Mesothelial cell of epicardium (in vitro differentiated cells): Measurements from ENCODE around the gene ZMAT5. TPM values are rescaled to one million over a fixed set of nuclear protein-coding genes. Genes with fewer than 3 reads are reported as not detected.

ENCODE experiments used
- DNase-seq, 2 experiments: peaks; one replicate each; pipeline ENCODE4 v3.0.0; 2021; ENCODE audit warnings: low spot score in 2 of 2; ENCODE audit not compliant: unreplicated experiment in 2 of 2
- H3K27ac Mint-ChIP-seq: 2 replicates; pipeline ENCODE4 v1.8.0; 2021; ENCODE audit warnings: mixed read lengths
- H3K27me3 Mint-ChIP-seq: 2 replicates; pipeline ENCODE4 v1.8.0; 2021; ENCODE audit warnings: low read depth, mixed read lengths
- H3K36me3 Mint-ChIP-seq: 2 replicates; pipeline ENCODE4 v1.8.0; 2021; ENCODE audit warnings: mixed read lengths
- H3K4me1 Mint-ChIP-seq: 2 replicates; pipeline ENCODE4 v1.8.0; 2021; ENCODE audit warnings: mixed read lengths
- H3K4me3 Mint-ChIP-seq: 2 replicates; pipeline ENCODE4 v1.8.0; 2021; ENCODE audit warnings: mild to moderate bottlenecking, moderate library complexity, mixed read lengths
- H3K9me3 Mint-ChIP-seq: 2 replicates; pipeline ENCODE4 v1.8.0; 2021; ENCODE audit warnings: mixed read lengths
- total RNA-seq: library from RNA; stranded (reverse); gene quantifications from 3 replicates; pipeline ENCODE4 v1.2.1, GENCODE V29; 2021
- TF ChIP-seq, protein P1 (sequence below): fragments of 200-600 bp; sonication (generic); IDR thresholded peaks from one replicate; pipeline ENCODE4 v1.5.0; 2021; ENCODE audit warnings: antibody characterized with exemption; ENCODE audit not compliant: unreplicated experiment

The ZMAT5 gene
- total RNA-seq, 1 donor from 2014 or later = 17.1 TPM

GRCh38 chr22:29719899-29720645, 46.7 kb downstream of the ZMAT5 start, which contains the start of gene CABP7:
CABP7 (plus strand) TSS chr22:29720003; CDS start chr22:29720425, 422 bp downstream.
- no peaks in the 10 kb centered on the region for H3K4me1 Mint-ChIP-seq
- no peak for DNase-seq
- TF ChIP-seq, protein P1, sequence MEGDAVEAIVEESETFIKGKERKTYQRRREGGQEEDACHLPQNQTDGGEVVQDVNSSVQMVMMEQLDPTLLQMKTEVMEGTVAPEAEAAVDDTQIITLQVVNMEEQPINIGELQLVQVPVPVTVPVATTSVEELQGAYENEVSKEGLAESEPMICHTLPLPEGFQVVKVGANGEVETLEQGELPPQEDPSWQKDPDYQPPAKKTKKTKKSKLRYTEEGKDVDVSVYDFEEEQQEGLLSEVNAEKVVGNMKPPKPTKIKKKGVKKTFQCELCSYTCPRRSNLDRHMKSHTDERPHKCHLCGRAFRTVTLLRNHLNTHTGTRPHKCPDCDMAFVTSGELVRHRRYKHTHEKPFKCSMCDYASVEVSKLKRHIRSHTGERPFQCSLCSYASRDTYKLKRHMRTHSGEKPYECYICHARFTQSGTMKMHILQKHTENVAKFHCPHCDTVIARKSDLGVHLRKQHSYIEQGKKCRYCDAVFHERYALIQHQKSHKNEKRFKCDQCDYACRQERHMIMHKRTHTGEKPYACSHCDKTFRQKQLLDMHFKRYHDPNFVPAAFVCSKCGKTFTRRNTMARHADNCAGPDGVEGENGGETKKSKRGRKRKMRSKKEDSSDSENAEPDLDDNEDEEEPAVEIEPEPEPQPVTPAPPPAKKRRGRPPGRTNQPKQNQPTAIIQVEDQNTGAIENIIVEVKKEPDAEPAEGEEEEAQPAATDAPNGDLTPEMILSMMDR = no peak
- no peaks in the 10 kb centered on the region for H3K9me3 Mint-ChIP-seq
- H3K4me3 Mint-ChIP-seq = peak within 1 kb of the TSS; percentile 37
- no peak within 1 kb of the TSS for H3K27ac Mint-ChIP-seq
- H3K36me3 Mint-ChIP-seq = no peaks in the 10 kb centered on the region
- H3K27me3 Mint-ChIP-seq = peaks cover 86% of the 10 kb centered on the region

DNA sequence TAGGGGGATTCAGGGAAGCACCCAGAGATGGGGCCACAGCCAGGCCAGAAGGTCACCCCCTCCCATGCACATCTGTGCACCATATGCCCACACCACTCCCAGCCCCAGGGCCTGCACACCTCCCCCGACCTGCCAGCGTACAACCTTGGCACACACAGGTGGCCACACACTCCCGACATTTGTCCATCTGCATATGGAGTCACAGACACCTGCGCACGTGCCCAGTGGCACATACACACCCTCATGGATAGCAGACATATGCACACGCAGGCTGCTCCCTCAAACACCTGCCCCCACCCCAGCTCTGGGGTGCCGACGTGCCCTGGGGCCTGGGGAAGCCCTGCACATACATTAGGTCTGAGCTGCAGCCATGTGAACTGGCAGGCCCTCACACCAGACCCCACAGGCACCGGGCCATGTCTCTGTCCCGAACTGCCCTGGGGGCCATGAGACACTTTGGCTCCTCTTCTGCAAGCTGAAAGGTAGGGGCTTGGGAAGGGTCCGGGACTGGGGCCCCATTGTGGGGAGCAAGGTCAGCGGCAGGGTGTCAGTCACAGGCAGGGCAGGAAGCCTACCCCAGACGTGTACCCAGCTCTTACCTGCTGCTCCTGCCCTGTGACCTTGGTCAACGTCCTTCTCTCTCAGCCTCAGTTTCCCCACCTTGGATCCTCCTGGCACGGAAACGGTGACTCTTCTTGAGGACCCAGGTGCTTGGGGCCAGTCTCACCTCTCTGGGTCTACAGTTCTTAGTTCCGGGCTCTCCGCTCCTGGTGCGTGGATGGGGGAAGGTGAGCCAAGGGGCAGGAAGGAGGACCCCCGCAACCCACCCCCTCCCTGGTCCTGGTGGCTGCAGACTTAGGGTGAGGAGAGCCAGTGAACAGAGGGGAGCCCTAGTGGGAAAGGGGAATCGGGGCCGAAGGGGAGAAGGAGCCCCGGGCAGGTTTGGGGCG, 47.6 kb downstream of the ZMAT5 start:
- Mint-ChIP-seq H3K9me3 (no peaks in the 10 kb centered on the region), H3K27me3 (peaks cover 85% of the 10 kb centered on the region), H3K4me3 (peak overlapping the region; percentile 47), H3K36me3 (no peaks in the 10 kb centered on the region), H3K4me1 (no peaks in the 10 kb centered on the region), H3K27ac (no peak overlapping the region)
- TF ChIP-seq, protein P1 = no peak
- DNase-seq = no peak

- peaks cover 86% of the 10 kb centered on the region for H3K27me3 Mint-ChIP-seq
- TF ChIP-seq, protein P1 = no peak
- no peak overlapping the region for H3K4me3 Mint-ChIP-seq
- H3K27ac Mint-ChIP-seq = no peak overlapping the region
- no peaks in the 10 kb centered on the region for H3K36me3 Mint-ChIP-seq
- no peak for DNase-seq
- H3K9me3 Mint-ChIP-seq = no peaks in the 10 kb centered on the region
- no peaks in the 10 kb centered on the region for H3K4me1 Mint-ChIP-seq
Observed at GRCh38 chr22:29717789-29718188, 49.0 kb downstream of the ZMAT5 start.

DNA sequence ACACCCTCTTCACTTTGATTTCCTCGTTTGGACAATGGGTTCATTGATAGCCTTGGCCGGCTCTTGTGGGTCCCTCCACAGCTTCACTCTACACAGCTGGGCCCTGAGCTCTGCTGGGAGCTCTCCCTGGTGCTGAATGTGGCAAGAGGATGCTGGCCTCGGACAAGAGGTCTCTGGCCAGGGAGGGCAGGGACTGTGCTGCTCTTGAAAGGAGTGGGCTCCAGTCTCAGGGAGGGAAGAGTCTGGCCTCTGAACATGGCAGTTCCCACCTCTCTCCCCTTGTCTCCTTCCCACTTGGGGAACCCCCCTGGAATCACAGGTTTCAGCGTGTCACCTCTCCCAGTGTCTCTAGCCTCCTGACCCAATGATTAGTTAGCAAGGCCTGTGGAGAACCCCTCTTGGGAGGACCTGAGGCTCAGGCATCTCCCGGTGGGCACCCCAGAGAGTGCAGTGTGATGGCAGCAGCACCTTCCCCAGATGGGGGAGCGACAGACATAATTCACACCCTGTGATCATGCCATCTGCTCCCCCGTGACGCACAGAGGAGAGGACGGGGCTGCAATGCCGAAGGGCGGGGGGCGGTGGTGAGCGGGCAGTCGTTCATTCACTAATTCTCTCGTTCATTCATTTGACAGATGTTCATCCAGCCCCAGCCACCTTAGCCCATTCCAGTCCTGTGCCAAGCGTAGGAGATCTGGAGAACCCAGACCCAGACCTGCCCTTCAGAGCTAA, 49.8 kb downstream of the ZMAT5 start:
- DNase-seq = peak; percentile 59 to 80

DNA sequence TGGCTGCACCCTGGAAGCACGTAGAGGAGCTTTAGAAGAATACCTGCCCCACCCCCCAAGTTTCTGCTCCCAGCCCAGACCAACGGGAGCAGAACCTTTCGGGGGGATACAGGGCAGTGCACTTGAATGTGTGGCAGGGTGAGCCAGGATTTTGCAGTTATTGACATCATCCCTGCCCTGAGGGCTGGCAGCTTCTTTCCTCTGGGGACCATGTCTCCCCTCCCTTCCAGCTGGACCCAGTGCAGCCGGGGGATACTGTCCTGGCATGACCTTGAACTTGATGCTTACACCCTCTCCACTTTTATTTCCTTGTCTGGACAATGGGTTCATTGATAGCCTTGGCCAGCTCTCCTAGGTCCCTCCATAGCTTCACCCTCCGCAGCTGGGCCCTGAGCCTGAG, 51.1 kb downstream of the ZMAT5 start:
- Mint-ChIP-seq H3K4me3 (no peak overlapping the region), H3K4me1 (no peaks in the 10 kb centered on the region), H3K27me3 (peaks cover 88% of the 10 kb centered on the region), H3K9me3 (no peaks in the 10 kb centered on the region), H3K27ac (no peak overlapping the region), H3K36me3 (no peaks in the 10 kb centered on the region)
- TF ChIP-seq, protein P1 = no peak
- no peak for DNase-seq

More for the DNA sequence above, 49.8 kb downstream of the ZMAT5 start:
- TF ChIP-seq, protein P1 = no peak
- Mint-ChIP-seq H3K4me1 (no peaks in the 10 kb centered on the region), H3K36me3 (no peaks in the 10 kb centered on the region), H3K4me3 (no peak overlapping the region), H3K9me3 (no peaks in the 10 kb centered on the region), H3K27ac (no peak overlapping the region), H3K27me3 (peaks cover 86% of the 10 kb centered on the region)
